Epithelial cell of esophagus (primary cell): ENCODE measurements around the gene CAMK2B.
A peak's percentile ranks its signal among the peaks of the same experiment; 100 is the strongest.

Source experiments
- DNase-seq: peaks from one replicate; pipeline ENCODE4 v3.0.0; 2010; ENCODE audit warnings: low read depth
- H3K4me3 ChIP-seq: 2 replicates; pipeline ENCODE4 v1.5.1; 2011; ENCODE audit warnings: mild to moderate bottlenecking, low read length, control low read depth
- TF ChIP-seq, protein P1 (sequence below): IDR thresholded peaks from 2 replicates; pipeline ENCODE4 v1.5.1; 2011; ENCODE audit warnings: low read depth, mild to moderate bottlenecking, low read length, control low read depth, inconsistent platforms; ENCODE audit not compliant: insufficient read depth; ENCODE audit errors: missing control alignments

CAMK2B gene

DNA sequence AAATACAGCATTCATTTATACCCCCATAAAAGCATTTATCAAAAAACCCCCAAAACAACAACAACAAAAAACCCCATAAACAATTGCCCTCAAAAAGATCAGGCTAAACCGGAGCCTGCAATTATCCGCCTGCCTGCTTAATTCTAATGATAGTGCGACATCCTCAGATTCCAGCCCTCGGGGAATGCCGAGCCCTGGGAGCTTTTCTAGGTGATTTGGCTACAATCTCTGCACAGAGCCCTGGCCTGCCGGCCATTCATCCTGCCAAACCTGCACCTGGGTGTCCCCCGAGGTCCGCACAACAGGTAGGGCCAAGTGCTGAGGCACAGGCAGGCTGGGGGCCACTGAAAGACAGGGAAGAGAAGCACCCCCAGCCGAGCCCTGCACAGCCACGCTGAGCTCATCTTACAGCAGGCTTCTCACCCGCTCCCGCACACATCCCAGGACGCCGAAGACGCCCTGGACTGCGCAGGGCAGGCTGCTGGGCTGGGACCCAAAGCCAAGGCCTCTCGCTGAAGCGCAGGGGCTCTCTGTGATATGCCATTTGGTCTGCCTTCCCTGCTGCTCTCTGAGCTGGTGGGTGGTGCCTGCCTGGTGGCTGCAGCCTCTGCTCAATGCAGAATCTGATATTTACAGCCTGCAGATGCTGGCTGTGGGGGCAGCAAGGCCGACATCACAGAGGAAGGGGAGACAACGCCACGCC is 57.5 kb downstream of the CAMK2B start:
- TF ChIP-seq, protein P1, sequence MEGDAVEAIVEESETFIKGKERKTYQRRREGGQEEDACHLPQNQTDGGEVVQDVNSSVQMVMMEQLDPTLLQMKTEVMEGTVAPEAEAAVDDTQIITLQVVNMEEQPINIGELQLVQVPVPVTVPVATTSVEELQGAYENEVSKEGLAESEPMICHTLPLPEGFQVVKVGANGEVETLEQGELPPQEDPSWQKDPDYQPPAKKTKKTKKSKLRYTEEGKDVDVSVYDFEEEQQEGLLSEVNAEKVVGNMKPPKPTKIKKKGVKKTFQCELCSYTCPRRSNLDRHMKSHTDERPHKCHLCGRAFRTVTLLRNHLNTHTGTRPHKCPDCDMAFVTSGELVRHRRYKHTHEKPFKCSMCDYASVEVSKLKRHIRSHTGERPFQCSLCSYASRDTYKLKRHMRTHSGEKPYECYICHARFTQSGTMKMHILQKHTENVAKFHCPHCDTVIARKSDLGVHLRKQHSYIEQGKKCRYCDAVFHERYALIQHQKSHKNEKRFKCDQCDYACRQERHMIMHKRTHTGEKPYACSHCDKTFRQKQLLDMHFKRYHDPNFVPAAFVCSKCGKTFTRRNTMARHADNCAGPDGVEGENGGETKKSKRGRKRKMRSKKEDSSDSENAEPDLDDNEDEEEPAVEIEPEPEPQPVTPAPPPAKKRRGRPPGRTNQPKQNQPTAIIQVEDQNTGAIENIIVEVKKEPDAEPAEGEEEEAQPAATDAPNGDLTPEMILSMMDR, result no peak
- no peak overlapping the region for H3K4me3 ChIP-seq
- DNase-seq, result no peak

DNA sequence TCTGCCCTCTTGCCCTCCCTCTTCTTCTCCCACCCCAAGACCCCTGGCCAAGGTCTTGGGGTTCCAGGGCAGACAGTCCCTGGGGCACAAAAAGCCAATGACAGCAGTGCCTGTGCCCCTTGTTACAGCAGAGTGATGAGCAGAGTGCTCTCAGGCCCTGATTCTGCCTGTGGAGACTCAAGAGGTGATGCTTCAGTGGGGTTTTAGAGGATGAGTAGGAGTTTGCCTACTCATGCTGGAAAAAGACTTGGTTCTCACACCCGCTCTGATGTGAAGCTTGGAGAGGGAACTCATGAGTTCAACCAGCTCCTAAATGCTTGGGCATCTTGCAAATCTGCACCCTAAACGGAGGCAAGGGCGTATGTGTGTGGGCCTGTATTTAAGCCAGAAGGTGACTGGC is 58.2 kb downstream of the CAMK2B start:
- no peak overlapping the region for H3K4me3 ChIP-seq
- TF ChIP-seq, protein P1, result no peak
- DNase-seq, result no peak

DNA sequence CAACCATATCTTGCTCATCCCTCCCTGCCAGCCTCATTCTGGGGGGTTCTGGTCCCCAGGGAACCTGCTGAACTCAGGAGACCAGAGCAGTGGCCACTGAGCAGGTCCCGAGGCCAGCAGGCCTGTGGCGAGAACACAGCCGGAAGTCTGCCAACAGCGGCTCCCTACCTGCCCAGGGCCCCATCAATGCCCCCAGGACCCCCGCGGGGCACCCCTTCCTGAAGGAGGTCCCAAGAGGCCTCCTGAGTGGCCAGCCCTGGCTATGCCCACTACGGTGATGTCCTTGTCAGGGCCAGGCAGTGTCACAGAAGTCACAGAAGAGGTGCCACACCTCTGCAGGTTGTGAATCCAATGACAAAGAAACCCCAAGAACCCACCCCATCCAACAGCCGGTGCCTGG is 58.9 kb downstream of the CAMK2B start:
- no peak overlapping the region for H3K4me3 ChIP-seq
- TF ChIP-seq, protein P1, result no peak
- no peak for DNase-seq

DNA sequence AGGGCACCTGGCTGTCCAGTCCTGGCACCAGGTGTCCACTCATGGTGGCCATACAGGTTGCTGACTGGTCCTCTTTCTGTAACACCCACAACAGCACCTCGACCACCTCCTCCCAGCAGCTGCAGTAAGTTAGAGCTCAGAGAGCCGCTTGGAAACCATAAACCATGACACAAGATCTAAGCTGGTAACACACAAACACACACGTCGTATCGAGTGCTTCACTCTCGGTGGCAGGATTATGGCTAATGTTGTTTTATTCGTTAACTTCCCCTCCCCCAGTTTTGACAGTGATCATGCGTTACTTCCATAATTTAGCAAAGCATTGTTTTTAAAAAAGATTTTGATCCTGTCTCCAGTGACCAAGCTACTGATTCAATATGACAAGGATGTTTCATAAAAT is 59.7 kb downstream of the CAMK2B start:
- no peak for DNase-seq
- no peak overlapping the region for H3K4me3 ChIP-seq
- TF ChIP-seq, protein P1, result no peak

DNA sequence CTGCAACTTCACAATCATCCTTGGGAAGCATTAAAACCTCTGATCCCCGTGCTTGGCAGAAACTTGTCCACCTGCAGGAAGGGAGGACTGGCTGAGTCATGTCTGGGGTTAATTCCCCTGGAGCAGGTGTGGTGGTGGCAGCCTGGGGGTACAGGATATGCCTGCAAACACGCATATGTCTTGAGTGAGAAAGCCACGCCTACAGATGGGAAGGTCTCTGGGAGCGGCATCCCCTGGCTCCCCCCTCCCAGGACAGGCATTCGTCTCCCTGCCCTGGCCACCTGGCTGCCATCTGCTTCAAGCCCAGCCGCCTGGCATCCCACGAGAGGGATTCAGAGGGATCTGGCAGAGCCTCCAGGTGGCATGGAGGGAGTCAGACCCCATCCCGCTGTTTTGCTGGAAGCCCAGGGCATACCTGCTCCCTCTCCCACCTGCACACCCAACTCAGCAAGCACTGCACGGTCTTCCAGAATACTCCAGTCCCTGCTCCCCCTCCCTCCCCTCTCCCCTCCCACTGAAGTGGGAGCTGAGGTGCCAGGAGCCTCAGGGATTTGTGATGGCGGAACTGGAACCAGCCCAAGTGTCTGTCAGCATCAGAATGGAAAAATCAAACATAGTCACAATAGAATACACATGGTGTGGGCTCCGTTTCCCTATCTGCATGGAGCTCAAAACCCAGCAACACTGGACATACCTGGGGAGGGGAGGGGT is 61.0 kb downstream of the CAMK2B start:
- no peak overlapping the region for H3K4me3 ChIP-seq
- peak; percentile 94 for DNase-seq
- TF ChIP-seq, protein P1, result peak; percentile 2

DNA sequence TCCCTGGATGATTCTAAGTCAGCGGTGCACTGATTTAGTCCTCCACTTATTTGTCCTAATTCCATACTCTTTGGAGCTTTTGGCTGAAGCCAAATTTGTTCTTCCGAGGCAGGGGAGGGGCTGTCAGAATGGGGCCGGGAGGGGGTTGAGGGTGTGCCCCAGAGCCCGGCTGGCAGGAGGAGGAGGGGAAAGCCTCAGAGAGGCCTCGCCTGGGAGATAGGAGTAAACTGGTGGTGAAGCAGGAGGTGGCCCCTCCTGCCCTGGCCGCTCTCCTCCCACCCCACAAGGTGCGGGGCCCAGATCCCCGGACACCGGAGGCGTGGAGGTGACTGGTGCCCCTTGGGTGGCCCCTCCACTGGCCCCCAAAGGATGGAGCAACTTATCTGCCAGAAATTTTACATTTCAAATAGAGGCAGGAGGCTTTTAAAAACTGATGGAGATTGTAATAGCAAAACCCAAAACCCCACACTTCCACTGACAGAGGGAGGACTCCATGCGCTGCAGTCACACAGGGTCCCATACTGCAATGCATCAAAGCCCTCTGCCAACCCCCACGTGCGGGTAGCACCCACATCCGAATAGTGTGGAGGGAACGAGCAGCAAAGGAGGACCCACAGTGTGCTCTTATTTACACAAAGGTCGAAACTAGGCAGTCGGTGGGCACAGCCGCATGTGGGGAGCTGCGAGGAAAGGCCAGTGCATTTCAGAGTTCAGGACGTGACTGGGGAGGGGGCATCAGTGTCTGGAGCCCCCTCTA is 61.9 kb downstream of the CAMK2B start:
- H3K4me3 ChIP-seq, result no peak overlapping the region
- no peak for DNase-seq

More for the DNA sequence above, 61.9 kb downstream of the CAMK2B start:
- TF ChIP-seq, protein P1, result no peak
